ENCODE data around the gene MRPL36. TPM values are rescaled to one million over a fixed set of nuclear protein-coding genes. Genes with fewer than 3 reads are reported as not detected.

The MRPL36 gene
- total and polyA plus RNA-seq, 9 of the 15 experiments (the other 6 are each of a cell fraction or from before 2014, with no cell fraction given), result 78.3 to 557 (median 124) TPM

GRCh38 chr5:1826235-1826980, 26.8 kb upstream of the MRPL36 start:
- H2AFZ ChIP-seq (ENCODE audit: low read depth, low read length), result no peak overlapping the region
- 0 out of 2 replicates have a peak, but pooled peaks cover 3% of the 10 kb centered on the region for H4K20me1 ChIP-seq (replicated peaks; ENCODE audit: control insufficient read depth, insufficient read depth, low read length)
- BruUV-seq (replicated peaks), result no TSS peak
- H3K79me2 ChIP-seq (ENCODE audit: control insufficient read depth, insufficient read depth, low read length), result no peaks in the 10 kb centered on the region
- intact Hi-C loops (cut with micrococcal nuclease), result no loop called here
- TF ChIP-seq POLR2G (IDR thresholded peaks at IDR 0.05; ENCODE audit: low read depth, low read length) (0 out of 2 replicates have a peak, but pooled peaks have one; percentile 25), HNRNPLL (IDR thresholded peaks at IDR 0.05; ENCODE audit: low read depth, low read length, poor library complexity, severe bottlenecking) (no peak)
- peaks cover 57% of the 10 kb centered on the region; the same call in 2 of the 3 replicates for H3K36me3 ChIP-seq (ENCODE audit: control insufficient read depth, insufficient read depth, low read length)
- 88% methylated on average over 25 of the region's 26 CpGs for WGBS (ENCODE audit: insufficient coverage, low coverage, missing lambda C conversion rate)
- DNase-seq (ENCODE audit: extremely low read depth in 1 of 4, low spot score in 3 of 4) (no peak), FAIRE-seq (peak; percentile 15), ATAC-seq (no peak)
- POLR2A ChIA-PET, result interaction anchor here (0.6 kb wide), 1 partner anchor 181 kb away, joined by 3 read pairs; no protein-coding TSS in a partner anchor
- peaks cover 0 to 6% of the 10 kb centered on the region in 2 experiments; a peak in 1 of 5 replicates for H3K27me3 ChIP-seq (ENCODE audit: control insufficient read depth in 2 of 2, insufficient read depth in 2 of 2, low read length in 2 of 2)
- no peaks in the 10 kb centered on the region for H3K9me3 ChIP-seq (replicated peaks; ENCODE audit: control insufficient read depth, insufficient read depth, low read depth, low read length)
- H3K9me1 ChIP-seq (ENCODE audit: control insufficient read depth, insufficient read depth, low read length), result no peaks in the 10 kb centered on the region
- no peak overlapping the region for H3K27ac ChIP-seq (ENCODE audit: extremely low read depth, low read depth, low read length)
- no peak overlapping the region for H3K4me2 ChIP-seq (ENCODE audit: insufficient read depth, low read length)
- CTCF ChIA-PET (ENCODE audit: low intra/inter-chr PET ratio), result interaction anchor here (0.6 kb wide), 1 partner anchor 212 kb away, joined by 3 read pairs; no protein-coding TSS in a partner anchor
- in situ Hi-C loops (cut with MboI), result no loop called here
- H3K9ac ChIP-seq (ENCODE audit: insufficient read depth in 1 of 2, low read depth in 2 of 2, low read length in 2 of 2), result no peak overlapping the region
- no peak overlapping the region for H3K4me3 ChIP-seq
- peaks cover 0 to 19% of the 10 kb centered on the region in 2 experiments; a peak in 2 of 5 replicates for H3K4me1 ChIP-seq (replicated peaks in 1 of 2; ENCODE audit: control insufficient read depth in 2 of 2, insufficient read depth in 2 of 2, low read length in 2 of 2)

Data from K562 (cell line).